Loucy (cell line): ENCODE results near the gene TREX2.

Experiments
- CTCF ChIP-seq: fragments of 200-600 bp; sonication (generic); conservative IDR thresholded peaks from 2 replicates; pipeline ENCODE4 v1.5.1; 2014; ENCODE audit warnings: mild to moderate bottlenecking, antibody characterized with exemption, low read length
- EZH2phosphoT487 ChIP-seq: fragments of 200-600 bp; IDR thresholded peaks from 2 replicates; pipeline ENCODE4 v1.6.1; 2018; ENCODE audit warnings: antibody characterized with exemption, mild to moderate bottlenecking, moderate library complexity, borderline replicate concordance

- TF ChIP-seq CTCF (no peak), EZH2phosphoT487 (no peak)
These were observed 1.2 kb upstream of the TREX2 start for GRCh38 chrX:153446950-153447580.
